CD14-positive monocyte (primary cell): ENCODE data around the gene HIPK3. TPM values are rescaled to one million over a fixed set of nuclear protein-coding genes. Genes with fewer than 3 reads are reported as not detected.

Experiments used
- DNase-seq, 3 donors: peaks; one replicate each; pipeline ENCODE4 v3.0.0-alpha.2; 2011 to 2022
- H2AFZ ChIP-seq: 2 replicates; pipeline ENCODE4 v1.6.0; 2012; ENCODE audit warnings: mild to moderate bottlenecking, low read depth, low read length, inconsistent platforms; ENCODE audit not compliant: insufficient read depth, poor library complexity, severe bottlenecking
- H3K27ac ChIP-seq, 2 donors: 1 replicate in 1 of 2; 2 replicates in 1 of 2; pipeline ENCODE4 v1.5.1; 2012 to 2013; ENCODE audit warnings: low read length in 2 of 2, control low read depth in 1 of 2, inconsistent platforms in 1 of 2, low read depth in 1 of 2, mild to moderate bottlenecking in 1 of 2
- H3K27me3 ChIP-seq, 2 donors: one replicate each; pipeline versions ENCODE4 v1.6.0 to v1.6.1; 2011 to 2013; ENCODE audit warnings: low read length in 2 of 2; ENCODE audit not compliant: control insufficient read depth in 2 of 2, insufficient read depth in 2 of 2
- H3K36me3 ChIP-seq, 2 donors: replicated peaks in 1 of 2; 1 replicate in 1 of 2; 2 replicates in 1 of 2; pipeline versions ENCODE4 v1.5.1 to v1.6.1; 2012 to 2013; ENCODE audit warnings: low read length in 2 of 2, control low read depth in 1 of 2, inconsistent platforms in 1 of 2, mild to moderate bottlenecking in 1 of 2; ENCODE audit not compliant: insufficient read depth in 2 of 2, control insufficient read depth in 1 of 2
- H3K4me1 ChIP-seq, 2 donors: 1 replicate in 1 of 2; 2 replicates in 1 of 2; pipeline versions ENCODE4 v1.5.1 to v1.6.1; 2012 to 2013; ENCODE audit warnings: low read length in 2 of 2, control low read depth in 1 of 2, inconsistent platforms in 1 of 2, mild to moderate bottlenecking in 1 of 2, moderate library complexity in 1 of 2; ENCODE audit not compliant: insufficient read depth in 2 of 2, control insufficient read depth in 1 of 2
- H3K4me2 ChIP-seq: replicated peaks from 2 replicates; pipeline ENCODE3; 2012; ENCODE audit warnings: low read length, moderate library complexity, mild to moderate bottlenecking; ENCODE audit not compliant: poor library complexity, severe bottlenecking; ENCODE audit errors: extremely low read depth
- H3K4me3 ChIP-seq, 3 experiments: fragments of 200-600 bp in 1 of 3; sonication (generic) in 1 of 3; replicated peaks in 1 of 3; 1 replicate in 2 of 3; 2 replicates in 1 of 3; pipeline ENCODE4 v1.5.1; 2011 to 2013; ENCODE audit warnings: low read length in 3 of 3, mild to moderate bottlenecking in 3 of 3, control low read depth in 2 of 3, low read depth in 2 of 3, inconsistent platforms in 1 of 3, moderate library complexity in 1 of 3
- H3K79me2 ChIP-seq: 2 replicates; pipeline ENCODE4 v1.6.0; 2012; ENCODE audit warnings: mild to moderate bottlenecking, control low read depth, inconsistent platforms, low read length, moderate library complexity; ENCODE audit not compliant: insufficient read depth
- H3K9ac ChIP-seq: 2 replicates; pipeline ENCODE4 v1.6.0; 2017; ENCODE audit warnings: low read length, mild to moderate bottlenecking; ENCODE audit not compliant: insufficient read depth, poor library complexity, severe bottlenecking
- H3K9me3 ChIP-seq, 2 donors: replicated peaks in 1 of 2; 1 replicate in 1 of 2; 2 replicates in 1 of 2; pipeline versions ENCODE4 v1.5.1 to v1.6.1; 2012 to 2013; ENCODE audit warnings: low read length in 2 of 2, control low read depth in 1 of 2; ENCODE audit not compliant: control insufficient read depth in 1 of 2, insufficient read depth in 1 of 2
- H4K20me1 ChIP-seq: 2 replicates; pipeline ENCODE4 v1.6.0; 2012; ENCODE audit warnings: mild to moderate bottlenecking, low read length, control low read depth, moderate library complexity; ENCODE audit not compliant: insufficient read depth
- H3K27ac Mint-ChIP-seq, 7 donors: one replicate each; pipeline ENCODE4 v1.8.0; 2020; ENCODE audit warnings: mild to moderate bottlenecking in 7 of 7, mixed read lengths in 7 of 7, moderate library complexity in 6 of 7, inconsistent platforms in 2 of 7
- H3K27me3 Mint-ChIP-seq, 3 donors: one replicate each; pipeline ENCODE4 v1.8.0; 2021 to 2022; ENCODE audit warnings: low read depth in 3 of 3, mild to moderate bottlenecking in 3 of 3, mixed read lengths in 3 of 3, moderate library complexity in 3 of 3, inconsistent platforms in 1 of 3
- H3K36me3 Mint-ChIP-seq, 2 donors: one replicate each; pipeline ENCODE4 v1.8.0; 2020; ENCODE audit warnings: mixed read lengths in 2 of 2, inconsistent platforms in 1 of 2, mild to moderate bottlenecking in 1 of 2
- H3K4me1 Mint-ChIP-seq: one replicate; pipeline ENCODE4 v1.8.0; 2020; ENCODE audit warnings: mild to moderate bottlenecking, mixed read lengths
- H3K4me3 Mint-ChIP-seq, 2 donors: one replicate each; pipeline ENCODE4 v1.8.0; 2020; ENCODE audit warnings: mild to moderate bottlenecking in 2 of 2, mixed read lengths in 2 of 2, moderate library complexity in 1 of 2
- H3K9me3 Mint-ChIP-seq, 7 donors: one replicate each; pipeline ENCODE4 v1.8.0; 2020 to 2022; ENCODE audit warnings: mixed read lengths in 7 of 7, mild to moderate bottlenecking in 6 of 7, moderate library complexity in 6 of 7, inconsistent platforms in 2 of 7
- WGBS: methylation state at CpG from one replicate; pipeline ENCODE4 v1.1.5; 2013; ENCODE audit warnings: missing lambda C conversion rate; ENCODE audit not compliant: insufficient coverage; 5-methylcytosine and 5-hydroxymethylcytosine counted together
- intact Hi-C, 2 donors: fragments of 100-400 bp; cut with micrococcal nuclease; formaldehyde crosslinking; loops; one replicate each; pipeline versions ENCODE4 v1.15.0 to v1.15.1; 2023
- polyA plus RNA-seq, 3 donors: library from polyadenylated mRNA; depleted of rRNA in 1 of 3; unstranded in 2 of 3; stranded (reverse) in 1 of 3; fragments of 300-500 nt in 2 of 3; fragments of >200 nt in 1 of 3; fragmentation: Illumina TruSeq in 2 of 3; gene quantifications; 1 replicate in 2 of 3; 2 replicates in 1 of 3; pipeline ENCODE4 v1.2.3, GENCODE V29; 2012 to 2021
- TF ChIP-seq, protein P1 (sequence below): fragments of 200-600 bp; IDR thresholded peaks from one replicate; pipeline ENCODE4 v1.8.0; 2022; ENCODE audit warnings: antibody characterized with exemption, mild to moderate bottlenecking

The HIPK3 gene
- polyA plus RNA-seq, 3 donors, result 62.0 to 68.6 (median 63.5) TPM

- no peak overlapping the region for H3K27ac ChIP-seq
- Mint-ChIP-seq H3K36me3 (peaks cover 3 to 4% of the 10 kb centered on the region in 2 donors), H3K27me3 (peaks cover 0 to 15% (median 4%) of the 10 kb centered on the region in 3 donors), H3K27ac (no peak overlapping the region), H3K9me3 (no peaks in the 10 kb centered on the region), H3K4me3 (no peak overlapping the region), H3K4me1 (peaks cover 2% of the 10 kb centered on the region)
- TF ChIP-seq, protein P1, sequence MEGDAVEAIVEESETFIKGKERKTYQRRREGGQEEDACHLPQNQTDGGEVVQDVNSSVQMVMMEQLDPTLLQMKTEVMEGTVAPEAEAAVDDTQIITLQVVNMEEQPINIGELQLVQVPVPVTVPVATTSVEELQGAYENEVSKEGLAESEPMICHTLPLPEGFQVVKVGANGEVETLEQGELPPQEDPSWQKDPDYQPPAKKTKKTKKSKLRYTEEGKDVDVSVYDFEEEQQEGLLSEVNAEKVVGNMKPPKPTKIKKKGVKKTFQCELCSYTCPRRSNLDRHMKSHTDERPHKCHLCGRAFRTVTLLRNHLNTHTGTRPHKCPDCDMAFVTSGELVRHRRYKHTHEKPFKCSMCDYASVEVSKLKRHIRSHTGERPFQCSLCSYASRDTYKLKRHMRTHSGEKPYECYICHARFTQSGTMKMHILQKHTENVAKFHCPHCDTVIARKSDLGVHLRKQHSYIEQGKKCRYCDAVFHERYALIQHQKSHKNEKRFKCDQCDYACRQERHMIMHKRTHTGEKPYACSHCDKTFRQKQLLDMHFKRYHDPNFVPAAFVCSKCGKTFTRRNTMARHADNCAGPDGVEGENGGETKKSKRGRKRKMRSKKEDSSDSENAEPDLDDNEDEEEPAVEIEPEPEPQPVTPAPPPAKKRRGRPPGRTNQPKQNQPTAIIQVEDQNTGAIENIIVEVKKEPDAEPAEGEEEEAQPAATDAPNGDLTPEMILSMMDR, result no peak
- DNase-seq, result no peak
- intact Hi-C loops, result loop anchor here (5.0 to 10.0 kb wide), 4 partner anchors 324 to 382 kb away; partner anchors contain the start of gene CD59 (in 1 of the 2)
- peaks cover 9 to 16% of the 10 kb centered on the region in 2 donors for H3K36me3 ChIP-seq
- peaks cover 14% of the 10 kb centered on the region for H4K20me1 ChIP-seq
- H3K79me2 ChIP-seq, result no peaks in the 10 kb centered on the region
- peaks cover under 1 to 3% of the 10 kb centered on the region in 2 donors for H3K27me3 ChIP-seq
- H3K4me3 ChIP-seq, result no peak overlapping the region
- H2AFZ ChIP-seq, result no peak overlapping the region
- 60% methylated on average over 1 of the region's 4 CpGs for WGBS
- H3K9ac ChIP-seq, result no peak overlapping the region
- no peak overlapping the region for H3K4me2 ChIP-seq
- no peaks in the 10 kb centered on the region for H3K9me3 ChIP-seq
- peaks cover 4 to 5% of the 10 kb centered on the region in 2 donors for H3K4me1 ChIP-seq
Measured at GRCh38 chr11:33360642-33361041, 103.5 kb downstream of the HIPK3 start.

DNA sequence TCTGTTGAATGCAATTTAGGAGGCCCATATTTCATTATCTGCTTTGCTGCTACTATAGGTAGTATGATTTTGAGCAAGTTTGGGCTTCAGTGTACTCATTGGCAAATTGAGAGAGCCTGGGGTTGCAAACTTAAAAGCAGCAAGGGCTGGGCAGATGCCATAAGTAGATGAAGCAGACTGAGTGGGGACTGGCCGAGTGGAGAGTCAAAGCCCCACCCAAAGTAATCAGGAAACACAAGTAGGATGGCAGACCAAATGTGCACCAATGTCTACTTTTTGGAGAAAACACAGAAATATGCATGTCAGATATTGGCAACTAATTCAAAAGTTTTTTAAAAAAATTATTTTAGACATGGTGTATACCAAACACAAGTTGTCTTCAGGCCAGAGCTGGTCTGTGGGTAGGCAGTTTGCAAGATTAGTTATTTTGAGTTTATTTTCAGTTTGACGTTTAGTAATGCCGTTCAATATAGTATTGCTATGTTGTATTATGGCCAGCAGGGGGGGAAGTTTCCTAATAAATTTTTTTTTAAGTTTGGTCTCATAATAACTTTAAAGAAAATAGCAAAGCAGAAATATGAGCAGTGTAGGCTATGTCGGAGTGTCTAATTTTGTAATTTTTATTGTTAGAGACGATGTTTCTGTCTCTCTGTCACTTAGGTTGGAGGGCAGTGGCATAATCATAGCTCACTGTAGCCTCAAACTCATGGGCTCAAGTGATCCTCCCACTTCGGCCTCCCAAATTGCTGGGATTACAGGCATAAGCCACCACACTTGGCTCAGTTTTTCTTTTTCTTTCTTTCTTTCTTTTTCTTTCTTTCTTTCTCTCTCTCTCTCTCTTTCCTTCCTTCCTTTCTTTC lies 105.1 kb downstream of the HIPK3 start:
- Histone ChIP-seq H3K9ac (no peak overlapping the region), H2AFZ (no peak overlapping the region), H3K36me3 (peaks cover 0 to under 1% of the 10 kb centered on the region in 2 donors), H3K4me1 (peaks cover 4 to 5% of the 10 kb centered on the region in 2 donors), H3K27me3 (peaks cover 3 to 9% of the 10 kb centered on the region in 2 donors), H3K9me3 (no peaks in the 10 kb centered on the region), H4K20me1 (peaks cover 6% of the 10 kb centered on the region), H3K27ac (no peak overlapping the region), H3K79me2 (no peaks in the 10 kb centered on the region), H3K4me2 (peak overlapping the region; percentile 16), H3K4me3 (no peak overlapping the region)
- peak overlapping the region in 1 of 2 donors; percentile 56 for H3K4me3 Mint-ChIP-seq
- H3K36me3 Mint-ChIP-seq, result no peaks in the 10 kb centered on the region
- H3K27ac Mint-ChIP-seq, result no peak overlapping the region
- intact Hi-C loops, result loop anchor here (5.0 to 10.0 kb wide), 4 partner anchors 323 to 380 kb away; partner anchors contain the start of gene CD59 (in 1 of the 2)
- H3K27me3 Mint-ChIP-seq, result peaks cover 0 to 16% (median 4%) of the 10 kb centered on the region in 3 donors
- H3K9me3 Mint-ChIP-seq, result no peaks in the 10 kb centered on the region
- peak; percentile 12 to 28 (median 25) for DNase-seq
- peaks cover 2% of the 10 kb centered on the region for H3K4me1 Mint-ChIP-seq
- TF ChIP-seq, protein P1, result peak; percentile 69
- WGBS, result 60% methylated on average over 2 of the region's 6 CpGs
